Ishikawa (cell line): ENCODE measurements around the gene GBX1.

Experiments used
- CEBPB ChIP-seq: IDR thresholded peaks from 2 replicates; pipeline ENCODE4 v1.6.1; 2012
- CREB1 ChIP-seq: IDR thresholded peaks from 2 replicates; pipeline ENCODE4 v1.6.1; 2012; ENCODE audit warnings: low read depth
- EGR1 ChIP-seq: IDR thresholded peaks from 2 replicates; pipeline ENCODE4 v1.6.1; 2012
- EP300 ChIP-seq: IDR thresholded peaks from 2 replicates; pipeline ENCODE4 v1.6.1; 2012; ENCODE audit warnings: borderline replicate concordance
- FOXM1 ChIP-seq: IDR thresholded peaks from 2 replicates; pipeline ENCODE4 v1.6.1; 2012; ENCODE audit warnings: low read depth, borderline replicate concordance
- MAX ChIP-seq: IDR thresholded peaks from 2 replicates; pipeline ENCODE4 v1.6.1; 2012
- NFIC ChIP-seq: IDR thresholded peaks from 2 replicates; pipeline ENCODE4 v1.6.1; 2012
- RAD21 ChIP-seq: IDR thresholded peaks from 2 replicates; pipeline ENCODE4 v1.6.1; 2012; ENCODE audit warnings: low read depth
- REST ChIP-seq: IDR thresholded peaks from 2 replicates; pipeline ENCODE4 v1.6.1; 2012; ENCODE audit warnings: low read depth, mild to moderate bottlenecking
- TAF1 ChIP-seq: IDR thresholded peaks from 2 replicates; pipeline ENCODE4 v1.6.1; 2012; ENCODE audit warnings: low read depth, mild to moderate bottlenecking
- TCF12 ChIP-seq: IDR thresholded peaks from 2 replicates; pipeline ENCODE4 v1.6.1; 2012; ENCODE audit warnings: low read depth
- TEAD4 ChIP-seq: IDR thresholded peaks from 2 replicates; pipeline ENCODE4 v1.6.1; 2012
- USF1 ChIP-seq: IDR thresholded peaks from 2 replicates; pipeline ENCODE4 v1.6.1; 2012
- YY1 ChIP-seq: IDR thresholded peaks from 2 replicates; pipeline ENCODE4 v1.6.1; 2012; ENCODE audit warnings: low read depth
- ZBTB7A ChIP-seq: IDR thresholded peaks from 2 replicates; pipeline ENCODE4 v1.6.1; 2012; ENCODE audit warnings: low read depth

Gene GBX1

GRCh38 chr7:151128144-151128543 is 39.4 kb downstream of the GBX1 start:
- TF ChIP-seq ZBTB7A (no peak), MAX (no peak), FOXM1 (no peak), EGR1 (no peak), REST (no peak), TCF12 (no peak), CREB1 (no peak), RAD21 (no peak), TAF1 (no peak), TEAD4 (no peak), CEBPB (no peak), USF1 (no peak), EP300 (no peak), YY1 (no peak), NFIC (no peak)

GRCh38 chr7:151126491-151127137 is 40.9 kb downstream of the GBX1 start:
- TF ChIP-seq CREB1 (no peak), ZBTB7A (no peak), FOXM1 (no peak), CEBPB (no peak), USF1 (peak; percentile 66; the same call in 1 of the 2 replicates), MAX (peak; percentile 63; the same call in 1 of the 2 replicates), RAD21 (no peak), TCF12 (peak; percentile 48; the same call in 1 of the 2 replicates), EGR1 (no peak), TAF1 (no peak), YY1 (no peak), NFIC (peak; percentile 84), REST (no peak), EP300 (no peak), TEAD4 (peak; percentile 14; the same call in 1 of the 2 replicates)

GRCh38 chr7:151125846-151126481 is 41.5 kb downstream of the GBX1 start:
- TF ChIP-seq NFIC (0 out of 2 replicates have a peak, but pooled peaks have one; percentile 6), ZBTB7A (peak; percentile 85), RAD21 (no peak), CREB1 (no peak), TEAD4 (no peak), EGR1 (peak; percentile 45; the same call in 1 of the 2 replicates), EP300 (no peak), MAX (peak; percentile 23; the same call in 1 of the 2 replicates), USF1 (no peak), FOXM1 (no peak), REST (no peak), TCF12 (no peak), TAF1 (no peak), CEBPB (no peak), YY1 (0 out of 2 replicates have a peak, but pooled peaks have one; percentile 6)
